HCT116 (cell line): ENCODE measurements around the gene SF3B1. TPM values are rescaled to one million over a fixed set of nuclear protein-coding genes. Genes with fewer than 3 reads are reported as not detected.

Experiments used
- ATAC-seq: fragments of 200-7000 bp; cut with Tn5 transposase; 2 replicates; pipeline ENCODE4 v1.9.1; 2020; ENCODE audit warnings: mild to moderate bottlenecking, moderate library complexity
- BruUV-seq: library from RNA; stranded (reverse); fragments of 400-500 nt; replicated peaks from 2 replicates; lab custom pipeline; 2021; lab: Mats Ljungman, UMichigan
- CTCF ChIA-PET: fragments of 300-600 bp; sonication (Branson Sonifier 250); formaldehyde crosslinking; loops from one replicate; lab custom pipeline; 2021; ENCODE audit warnings: antibody characterized with exemption; lab: Charles Lee
- POLR2A ChIA-PET: fragments of 300-600, 350-600 bp; sonication (Branson Sonifier 250); formaldehyde crosslinking; loops from one replicate; lab custom pipeline; 2021; ENCODE audit warnings: antibody characterized with exemption; lab: Charles Lee
- RAD21 ChIA-PET, 2 experiments: fragments of 300-600 bp; sonication (Branson Sonifier 250); formaldehyde crosslinking; loops; one replicate each; lab custom pipeline; 2023; ENCODE audit warnings: low total read pairs in 2 of 2; ENCODE audit not compliant: uncharacterized antibody in 2 of 2, unreplicated experiment in 2 of 2, low non-redundant PET in 1 of 2; lab: Charles Lee
- DNase-seq: peaks from one replicate; pipeline ENCODE4 v3.0.0-alpha.2; 2010; ENCODE audit warnings: low read depth, low spot score
- H2AFZ ChIP-seq: fragments of 200-600 bp; shearing (Covaris generic), sonication (generic); 2 replicates; pipeline ENCODE4 v1.6.1; 2017; ENCODE audit warnings: low read depth, mixed run types, mixed read lengths, antibody characterized with exemption, low read length; ENCODE audit not compliant: poor library complexity, severe bottlenecking
- H3K27ac ChIP-seq: 2 replicates; pipeline ENCODE4 v1.5.1; 2012; ENCODE audit warnings: low read depth, low read length
- H3K27me3 ChIP-seq: fragments of 200-600 bp; sonication (generic); 2 replicates; pipeline ENCODE4 v1.6.1; 2016; ENCODE audit warnings: mixed run types, low read length, mixed read lengths; ENCODE audit not compliant: insufficient read depth
- H3K36me3 ChIP-seq, 2 experiments: fragments of 200-500 bp in 1 of 2; fragments of 200-600 bp in 1 of 2; sonication (Bioruptor generic) in 1 of 2; sonication (generic) in 1 of 2; 2 replicates each; pipeline versions ENCODE4 v1.5.1 to v1.6.1; 2014 to 2016; ENCODE audit warnings: low read length in 2 of 2, inconsistent platforms in 1 of 2, mixed read lengths in 1 of 2, mixed run types in 1 of 2; ENCODE audit not compliant: insufficient read depth in 2 of 2, control insufficient read depth in 1 of 2
- H3K4me1 ChIP-seq, 2 experiments: fragments of 200-600 bp in 1 of 2; sonication (generic) in 1 of 2; 2 replicates each; pipeline versions ENCODE4 v1.5.1 to v1.6.1; 2012 to 2017; ENCODE audit warnings: low read length in 2 of 2, inconsistent platforms in 1 of 2, mild to moderate bottlenecking in 1 of 2, mixed read lengths in 1 of 2, mixed run types in 1 of 2, moderate library complexity in 1 of 2; ENCODE audit not compliant: insufficient read depth in 2 of 2, control insufficient read depth in 1 of 2
- H3K4me2 ChIP-seq: fragments of 200-600 bp; sonication (generic); 2 replicates; pipeline ENCODE4 v1.6.1; 2017; ENCODE audit warnings: mixed run types, low read length, mixed read lengths
- H3K4me3 ChIP-seq, 2 experiments: fragments of 200-600 bp in 1 of 2; sonication (generic) in 1 of 2; replicated peaks in 1 of 2; 2 replicates each; pipeline ENCODE4 v1.5.1; 2011 to 2016; ENCODE audit warnings: low read length in 2 of 2, control low read depth in 1 of 2, low read depth in 1 of 2, mild to moderate bottlenecking in 1 of 2, mixed read lengths in 1 of 2, mixed run types in 1 of 2
- H3K79me2 ChIP-seq: fragments of 200-600 bp; sonication (generic); 2 replicates; pipeline ENCODE4 v1.6.1; 2017; ENCODE audit warnings: mild to moderate bottlenecking, mixed run types, low read length, moderate library complexity, mixed read lengths; ENCODE audit not compliant: insufficient read depth
- H3K9ac ChIP-seq: fragments of 200-600 bp; sonication (generic); 2 replicates; pipeline ENCODE4 v1.6.1; 2016; ENCODE audit warnings: low read length, mixed read lengths
- H3K9me2 ChIP-seq: fragments of 200-600 bp; sonication (generic), shearing (Covaris generic); 2 replicates; pipeline ENCODE4 v1.6.1; 2017; ENCODE audit warnings: mixed run types, mild to moderate bottlenecking, moderate library complexity; ENCODE audit not compliant: insufficient read depth
- H3K9me3 ChIP-seq, 2 experiments: fragments of 200-500 bp in 1 of 2; fragments of 200-600 bp in 1 of 2; sonication (Bioruptor generic) in 1 of 2; sonication (generic) in 1 of 2; 2 replicates each; pipeline ENCODE4 v1.6.1; 2014 to 2017; ENCODE audit warnings: low read length in 2 of 2, mixed read lengths in 2 of 2, inconsistent platforms in 1 of 2, low read depth in 1 of 2, mild to moderate bottlenecking in 1 of 2, mixed run types in 1 of 2, moderate library complexity in 1 of 2; ENCODE audit not compliant: control insufficient read depth in 1 of 2, insufficient read depth in 1 of 2
- H4K20me1 ChIP-seq: fragments of 200-600 bp; sonication (generic), shearing (Covaris generic); 2 replicates; pipeline ENCODE4 v1.6.1; 2017; ENCODE audit warnings: mixed run types, mild to moderate bottlenecking, moderate library complexity; ENCODE audit not compliant: insufficient read depth
- CEBPB ChIP-seq: IDR thresholded peaks from 2 replicates; pipeline ENCODE4 v1.6.1; 2012; ENCODE audit warnings: low read depth
- EGR1 ChIP-seq: IDR thresholded peaks from 2 replicates; pipeline ENCODE4 v1.6.1; 2012; ENCODE audit warnings: low read depth
- EZH2 ChIP-seq: fragments of 200-600 bp; sonication (generic); IDR thresholded peaks from 2 replicates; pipeline ENCODE4 v1.6.1; 2017; ENCODE audit warnings: antibody characterized with exemption, mixed run types
- EZH2phosphoT487 ChIP-seq: fragments of 200-600 bp; IDR thresholded peaks from 2 replicates; pipeline ENCODE4 v1.6.1; 2018; ENCODE audit warnings: antibody characterized with exemption, borderline replicate concordance
- JUND ChIP-seq: IDR thresholded peaks from 2 replicates; pipeline ENCODE4 v1.6.1; 2012
- POLR2A ChIP-seq: IDR thresholded peaks from 2 replicates; pipeline ENCODE4 v1.7.0; 2011; ENCODE audit warnings: borderline replicate concordance; ENCODE audit not compliant: insufficient read depth, insufficient read length; ENCODE audit errors: extremely low read depth
- POLR2AphosphoS5 ChIP-seq: IDR thresholded peaks from 2 replicates; pipeline ENCODE4 v1.6.1; 2011; ENCODE audit warnings: mild to moderate bottlenecking, low read depth, low read length, moderate library complexity
- RAD21 ChIP-seq: IDR thresholded peaks from 2 replicates; pipeline ENCODE4 v1.6.1; 2012; ENCODE audit warnings: low read depth, mild to moderate bottlenecking
- SRF ChIP-seq: IDR thresholded peaks from 2 replicates; pipeline ENCODE4 v1.6.1; 2012; ENCODE audit warnings: low read depth
- TCF7L2 ChIP-seq: IDR thresholded peaks from 2 replicates; pipeline ENCODE4 v1.7.0; 2011; ENCODE audit warnings: borderline replicate concordance, inconsistent platforms; ENCODE audit not compliant: insufficient read depth, insufficient read length; ENCODE audit errors: extremely low read depth
- YY1 ChIP-seq: IDR thresholded peaks from 2 replicates; pipeline ENCODE4 v1.6.1; 2011; ENCODE audit warnings: low read length, low read depth, moderate library complexity, mild to moderate bottlenecking; ENCODE audit not compliant: insufficient replicate concordance; ENCODE audit errors: extremely low read depth
- ZFX ChIP-seq: fragments of 450-650 bp; IDR thresholded peaks from 2 replicates; pipeline ENCODE4 v1.6.1; 2017
- ZNF274 ChIP-seq: fragments of 200-500 bp; sonication (Bioruptor generic); IDR thresholded peaks from 2 replicates; pipeline ENCODE4 v1.6.1; 2014; ENCODE audit warnings: mild to moderate bottlenecking, low read depth, low read length, inconsistent platforms
- intact Hi-C: fragments of 100-400 bp; cut with micrococcal nuclease; formaldehyde crosslinking; loops from 2 replicates; pipeline ENCODE4 v1.10.0; 2022
- total RNA-seq: library from RNA; stranded (reverse); gene quantifications from one replicate; pipeline ENCODE4 v1.2.1, GENCODE V29; 2021; ENCODE audit not compliant: unreplicated experiment
- TF ChIP-seq, protein P1 (sequence below): IDR thresholded peaks from 2 replicates; pipeline ENCODE4 v1.6.1; 2012
- TF ChIP-seq, protein P2 (sequence below): IDR thresholded peaks from 2 replicates; pipeline ENCODE4 v1.6.1; 2012; ENCODE audit warnings: low read depth
- TF ChIP-seq, protein P3 (sequence below): IDR thresholded peaks from 2 replicates; pipeline ENCODE4 v1.6.1; 2012
- TF ChIP-seq, protein P4 (sequence below), 3 experiments: fragments of 200-600 bp in 1 of 3; sonication (generic) in 1 of 3; IDR thresholded peaks in 2 of 3; conservative IDR thresholded peaks in 1 of 3; 2 replicates each; pipeline ENCODE4 v1.5.1; 2012 to 2017; ENCODE audit warnings: low read depth in 2 of 3, low read length in 2 of 3, antibody characterized with exemption in 1 of 3, borderline replicate concordance in 1 of 3, control low read depth in 1 of 3, mild to moderate bottlenecking in 1 of 3, mixed read lengths in 1 of 3, mixed run types in 1 of 3, moderate library complexity in 1 of 3; ENCODE audit not compliant: insufficient read depth in 1 of 3

The SF3B1 gene
- total RNA-seq, 1 experiment from 2014 or later = 282 TPM

DNA sequence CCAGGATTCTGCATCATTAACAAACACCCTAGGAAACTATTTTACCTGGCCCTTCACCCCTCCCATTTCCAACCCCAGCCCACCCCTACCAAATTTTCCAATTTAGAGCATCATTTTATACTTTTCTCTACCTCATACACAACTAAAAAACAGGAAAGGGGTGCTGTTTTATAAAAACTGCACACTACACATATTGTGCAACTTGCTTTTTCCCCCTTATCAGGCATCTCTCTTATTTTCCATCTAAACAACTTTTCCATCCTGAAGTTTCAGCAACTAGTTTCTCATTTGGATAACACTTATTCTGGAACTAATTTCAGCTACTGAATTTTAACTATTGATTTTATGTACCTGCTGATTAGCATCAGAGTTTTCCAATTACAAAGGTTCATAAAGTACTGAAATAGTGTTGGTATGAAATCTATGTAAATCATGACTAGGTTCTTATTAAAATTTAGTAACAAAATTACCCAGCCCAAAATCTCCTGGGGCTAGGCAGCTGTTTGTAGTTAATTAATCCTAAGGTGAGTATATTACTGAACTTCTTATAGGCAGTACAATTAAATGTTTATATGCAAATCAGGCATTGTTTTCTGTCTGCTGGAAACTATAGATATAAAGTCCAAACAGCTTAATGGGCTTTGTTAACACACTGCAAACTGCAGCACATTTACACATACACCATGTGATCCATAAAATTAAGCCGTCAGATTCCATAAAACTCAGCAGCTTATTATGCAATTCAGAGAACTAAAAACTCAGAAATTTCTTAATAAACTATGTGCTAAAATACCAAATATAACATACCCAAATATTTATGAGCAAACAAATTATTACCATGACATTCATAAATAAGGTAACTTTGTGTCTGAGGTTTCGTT lies 7.9 kb downstream of the SF3B1 start:
- POLR2A ChIA-PET = no interaction called here

More for the DNA sequence above, 7.9 kb downstream of the SF3B1 start:
- Histone ChIP-seq H3K9me2 (no peaks in the 10 kb centered on the region), H3K27ac (no peak overlapping the region), H3K4me3 (no peak overlapping the region), H3K79me2 (peaks cover 100% of the 10 kb centered on the region), H3K27me3 (no peaks in the 10 kb centered on the region), H4K20me1 (peaks cover 57% of the 10 kb centered on the region), H3K4me2 (no peak overlapping the region), H3K9me3 (no peaks in the 10 kb centered on the region), H3K36me3 (peaks cover 5 to 15% of the 10 kb centered on the region in 2 experiments; a peak in 3 of 4 replicates), H3K4me1 (no peaks in the 10 kb centered on the region), H3K9ac (no peak overlapping the region), H2AFZ (no peak overlapping the region)
- no TSS peak for BruUV-seq
- TF ChIP-seq POLR2A (no peak), POLR2AphosphoS5 (no peak), SRF (no peak), YY1 (no peak), EGR1 (no peak), ZNF274 (no peak), CEBPB (no peak), RAD21 (no peak), EZH2 (no peak), EZH2phosphoT487 (no peak), ZFX (no peak), JUND (no peak), TCF7L2 (no peak)
- TF ChIP-seq, protein P1, sequence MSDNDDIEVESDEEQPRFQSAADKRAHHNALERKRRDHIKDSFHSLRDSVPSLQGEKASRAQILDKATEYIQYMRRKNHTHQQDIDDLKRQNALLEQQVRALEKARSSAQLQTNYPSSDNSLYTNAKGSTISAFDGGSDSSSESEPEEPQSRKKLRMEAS = no peak
- TF ChIP-seq, protein P2, sequence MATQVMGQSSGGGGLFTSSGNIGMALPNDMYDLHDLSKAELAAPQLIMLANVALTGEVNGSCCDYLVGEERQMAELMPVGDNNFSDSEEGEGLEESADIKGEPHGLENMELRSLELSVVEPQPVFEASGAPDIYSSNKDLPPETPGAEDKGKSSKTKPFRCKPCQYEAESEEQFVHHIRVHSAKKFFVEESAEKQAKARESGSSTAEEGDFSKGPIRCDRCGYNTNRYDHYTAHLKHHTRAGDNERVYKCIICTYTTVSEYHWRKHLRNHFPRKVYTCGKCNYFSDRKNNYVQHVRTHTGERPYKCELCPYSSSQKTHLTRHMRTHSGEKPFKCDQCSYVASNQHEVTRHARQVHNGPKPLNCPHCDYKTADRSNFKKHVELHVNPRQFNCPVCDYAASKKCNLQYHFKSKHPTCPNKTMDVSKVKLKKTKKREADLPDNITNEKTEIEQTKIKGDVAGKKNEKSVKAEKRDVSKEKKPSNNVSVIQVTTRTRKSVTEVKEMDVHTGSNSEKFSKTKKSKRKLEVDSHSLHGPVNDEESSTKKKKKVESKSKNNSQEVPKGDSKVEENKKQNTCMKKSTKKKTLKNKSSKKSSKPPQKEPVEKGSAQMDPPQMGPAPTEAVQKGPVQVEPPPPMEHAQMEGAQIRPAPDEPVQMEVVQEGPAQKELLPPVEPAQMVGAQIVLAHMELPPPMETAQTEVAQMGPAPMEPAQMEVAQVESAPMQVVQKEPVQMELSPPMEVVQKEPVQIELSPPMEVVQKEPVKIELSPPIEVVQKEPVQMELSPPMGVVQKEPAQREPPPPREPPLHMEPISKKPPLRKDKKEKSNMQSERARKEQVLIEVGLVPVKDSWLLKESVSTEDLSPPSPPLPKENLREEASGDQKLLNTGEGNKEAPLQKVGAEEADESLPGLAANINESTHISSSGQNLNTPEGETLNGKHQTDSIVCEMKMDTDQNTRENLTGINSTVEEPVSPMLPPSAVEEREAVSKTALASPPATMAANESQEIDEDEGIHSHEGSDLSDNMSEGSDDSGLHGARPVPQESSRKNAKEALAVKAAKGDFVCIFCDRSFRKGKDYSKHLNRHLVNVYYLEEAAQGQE = no peak
- TF ChIP-seq, protein P3, sequence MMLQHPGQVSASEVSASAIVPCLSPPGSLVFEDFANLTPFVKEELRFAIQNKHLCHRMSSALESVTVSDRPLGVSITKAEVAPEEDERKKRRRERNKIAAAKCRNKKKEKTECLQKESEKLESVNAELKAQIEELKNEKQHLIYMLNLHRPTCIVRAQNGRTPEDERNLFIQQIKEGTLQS = no peak
- TF ChIP-seq, protein P4, sequence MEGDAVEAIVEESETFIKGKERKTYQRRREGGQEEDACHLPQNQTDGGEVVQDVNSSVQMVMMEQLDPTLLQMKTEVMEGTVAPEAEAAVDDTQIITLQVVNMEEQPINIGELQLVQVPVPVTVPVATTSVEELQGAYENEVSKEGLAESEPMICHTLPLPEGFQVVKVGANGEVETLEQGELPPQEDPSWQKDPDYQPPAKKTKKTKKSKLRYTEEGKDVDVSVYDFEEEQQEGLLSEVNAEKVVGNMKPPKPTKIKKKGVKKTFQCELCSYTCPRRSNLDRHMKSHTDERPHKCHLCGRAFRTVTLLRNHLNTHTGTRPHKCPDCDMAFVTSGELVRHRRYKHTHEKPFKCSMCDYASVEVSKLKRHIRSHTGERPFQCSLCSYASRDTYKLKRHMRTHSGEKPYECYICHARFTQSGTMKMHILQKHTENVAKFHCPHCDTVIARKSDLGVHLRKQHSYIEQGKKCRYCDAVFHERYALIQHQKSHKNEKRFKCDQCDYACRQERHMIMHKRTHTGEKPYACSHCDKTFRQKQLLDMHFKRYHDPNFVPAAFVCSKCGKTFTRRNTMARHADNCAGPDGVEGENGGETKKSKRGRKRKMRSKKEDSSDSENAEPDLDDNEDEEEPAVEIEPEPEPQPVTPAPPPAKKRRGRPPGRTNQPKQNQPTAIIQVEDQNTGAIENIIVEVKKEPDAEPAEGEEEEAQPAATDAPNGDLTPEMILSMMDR (IDR thresholded peaks at IDR 0.05 in 2 of 3, conservative IDR thresholded peaks at IDR 0.05 in 1 of 3; ENCODE audit: borderline replicate concordance in 1 of 3, insufficient read depth in 1 of 3, low read depth in 2 of 3, low read length in 2 of 3) = no peak
- RAD21 ChIA-PET = no interaction called here
- CTCF ChIA-PET = no interaction called here
- ATAC-seq (no peak), DNase-seq (no peak)
- intact Hi-C loops = no loop called here
